Measurements from ENCODE around the gene PRRT2.

PRRT2 gene

GRCh38 chr16:29862884-29863668 is 51.1 kb downstream of the PRRT2 start, which contains the start of gene CDIPT:
TSS of gene CDIPT (minus strand) at chr16:29863226. CDS start at chr16:29862857, 369 bp downstream.
- peak; percentile 96 for DNase-seq (ENCODE audit: low spot score)

GRCh38 chr16:29863669-29863984 is 51.6 kb downstream of the PRRT2 start:
- DNase-seq (ENCODE audit: low spot score): no peak

- DNase-seq (ENCODE audit: low spot score): no peak
Measured at GRCh38 chr16:29864205-29864604, 52.2 kb downstream of the PRRT2 start.
